ENCODE measurements around the gene LMAN2.

The LMAN2 gene

GRCh38 chr5:177303925-177304391, 47.5 kb downstream of the LMAN2 start:
- DNase-seq = no peak

GRCh38 chr5:177303121-177303924, 48.1 kb downstream of the LMAN2 start, which contains the start of the genes PRELID1 and RAB24:
TSS of gene PRELID1 (plus strand) at chr5:177303799. CDS start at chr5:177303986, 187 bp downstream.
TSS of gene RAB24 (minus strand) at chr5:177303719. CDS start at chr5:177303288, 431 bp downstream.
- peak; percentile 12 for DNase-seq

- DNase-seq = no peak
These were observed 48.9 kb downstream of the LMAN2 start for GRCh38 chr5:177302354-177303110.

GRCh38 chr5:177301503-177302165, 49.8 kb downstream of the LMAN2 start:
- no peak for DNase-seq

- no peak for DNase-seq
These were observed 50.5 kb downstream of the LMAN2 start for GRCh38 chr5:177300951-177301350.

GRCh38 chr5:177300236-177300880, 51.1 kb downstream of the LMAN2 start:
- no peak for DNase-seq

- DNase-seq = no peak
These were observed 51.8 kb downstream of the LMAN2 start for GRCh38 chr5:177299697-177300096.

- DNase-seq = no peak
These were observed 53.5 kb downstream of the LMAN2 start for GRCh38 chr5:177297922-177298321.

- no peak for DNase-seq
These were observed 54.9 kb downstream of the LMAN2 start for GRCh38 chr5:177296581-177296980.

GRCh38 chr5:177295924-177296323, 55.5 kb downstream of the LMAN2 start:
- DNase-seq = no peak

- DNase-seq = no peak
These were observed 56.8 kb downstream of the LMAN2 start for GRCh38 chr5:177294632-177295031.

GRCh38 chr5:177293819-177294581, 57.5 kb downstream of the LMAN2 start:
- DNase-seq = no peak

- DNase-seq = no peak
These were observed 59.7 kb downstream of the LMAN2 start for GRCh38 chr5:177291735-177292134.

GRCh38 chr5:177290816-177291596, 60.5 kb downstream of the LMAN2 start:
- no peak for DNase-seq

GRCh38 chr5:177288191-177288590, 63.3 kb downstream of the LMAN2 start:
- DNase-seq = no peak

Measured in NCI-H524 treated with DMSO at 0.1 percent for 48 hours (cell line).